Ishikawa (cell line): ENCODE data around the gene ULK4.

Experiments used
- CEBPB ChIP-seq: IDR thresholded peaks from 2 replicates; pipeline ENCODE4 v1.6.1; 2012
- CREB1 ChIP-seq: IDR thresholded peaks from 2 replicates; pipeline ENCODE4 v1.6.1; 2012; ENCODE audit warnings: low read depth
- EGR1 ChIP-seq: IDR thresholded peaks from 2 replicates; pipeline ENCODE4 v1.6.1; 2012
- EP300 ChIP-seq: IDR thresholded peaks from 2 replicates; pipeline ENCODE4 v1.6.1; 2012; ENCODE audit warnings: borderline replicate concordance
- FOXM1 ChIP-seq: IDR thresholded peaks from 2 replicates; pipeline ENCODE4 v1.6.1; 2012; ENCODE audit warnings: low read depth, borderline replicate concordance
- MAX ChIP-seq: IDR thresholded peaks from 2 replicates; pipeline ENCODE4 v1.6.1; 2012
- REST ChIP-seq: IDR thresholded peaks from 2 replicates; pipeline ENCODE4 v1.6.1; 2012; ENCODE audit warnings: low read depth, mild to moderate bottlenecking
- TAF1 ChIP-seq: IDR thresholded peaks from 2 replicates; pipeline ENCODE4 v1.6.1; 2012; ENCODE audit warnings: low read depth, mild to moderate bottlenecking
- YY1 ChIP-seq: IDR thresholded peaks from 2 replicates; pipeline ENCODE4 v1.6.1; 2012; ENCODE audit warnings: low read depth
- ZBTB7A ChIP-seq: IDR thresholded peaks from 2 replicates; pipeline ENCODE4 v1.6.1; 2012; ENCODE audit warnings: low read depth

- TF ChIP-seq EGR1 (no peak), MAX (no peak), CEBPB (no peak), EP300 (no peak), REST (no peak), CREB1 (no peak), TAF1 (no peak), FOXM1 (no peak), YY1 (no peak), ZBTB7A (no peak)
These were observed 717.1 kb downstream of the ULK4 start for GRCh38 chr3:41244620-41245336.
